Neuronal stem cell (in vitro differentiated cells): ENCODE measurements around the gene TAF6L.

Experiments
- DNase-seq: peaks from one replicate; pipeline ENCODE4 v3.0.0-alpha.2; 2013; ENCODE audit warnings: low spot score
- H2AFZ ChIP-seq: one replicate; pipeline ENCODE4 v1.6.1; 2013; ENCODE audit warnings: mild to moderate bottlenecking, low read length, inconsistent platforms
- H2AK5ac ChIP-seq: 2 replicates; pipeline ENCODE4 v1.6.1; 2013; ENCODE audit warnings: low read depth, mild to moderate bottlenecking, inconsistent platforms, low read length, moderate library complexity, mixed read lengths
- H2BK120ac ChIP-seq: 2 replicates; pipeline ENCODE4 v1.6.1; 2013; ENCODE audit warnings: low read depth, mild to moderate bottlenecking, inconsistent platforms, low read length, moderate library complexity, mixed read lengths
- H2BK12ac ChIP-seq: one replicate; pipeline ENCODE4 v1.6.1; 2013; ENCODE audit warnings: low read length, inconsistent platforms
- H2BK15ac ChIP-seq: 2 replicates; pipeline ENCODE4 v1.6.1; 2013; ENCODE audit warnings: mild to moderate bottlenecking, low read length, inconsistent platforms, mixed read lengths
- H2BK5ac ChIP-seq: one replicate; pipeline ENCODE4 v1.6.1; 2013; ENCODE audit warnings: inconsistent platforms, mild to moderate bottlenecking, low read length, moderate library complexity
- H3K14ac ChIP-seq: one replicate; pipeline ENCODE4 v1.6.1; 2013; ENCODE audit warnings: low read length, inconsistent platforms
- H3K18ac ChIP-seq: 2 replicates; pipeline ENCODE4 v1.6.1; 2013; ENCODE audit warnings: low read length, inconsistent platforms
- H3K23ac ChIP-seq: 2 replicates; pipeline ENCODE4 v1.6.1; 2013; ENCODE audit warnings: low read depth, mild to moderate bottlenecking, mixed read lengths, low read length, inconsistent platforms; ENCODE audit not compliant: poor library complexity
- H3K27ac ChIP-seq: replicated peaks from 3 replicates; pipeline ENCODE4 v1.5.1; 2013; ENCODE audit warnings: low read length, inconsistent platforms
- H3K27me3 ChIP-seq, 3 experiments: 2 replicates each; pipeline ENCODE4 v1.6.1; 2013; ENCODE audit warnings: low read length in 3 of 3, mild to moderate bottlenecking in 2 of 3, inconsistent platforms in 1 of 3, low read depth in 1 of 3, mixed read lengths in 1 of 3, moderate library complexity in 1 of 3; ENCODE audit not compliant: control insufficient read depth in 3 of 3, insufficient read depth in 3 of 3
- H3K36me3 ChIP-seq, 2 donors: replicated peaks in 1 of 2; 2 replicates each; pipeline ENCODE4 v1.6.1; 2013; ENCODE audit warnings: low read length in 2 of 2; ENCODE audit not compliant: control insufficient read depth in 2 of 2, insufficient read depth in 2 of 2
- H3K4ac ChIP-seq: 2 replicates; pipeline ENCODE4 v1.6.1; 2013; ENCODE audit warnings: inconsistent platforms, mild to moderate bottlenecking, low read length, moderate library complexity
- H3K4me1 ChIP-seq, 2 donors: 1 replicate in 1 of 2; 2 replicates in 1 of 2; pipeline ENCODE4 v1.6.1; 2013; ENCODE audit warnings: low read length in 2 of 2, low read depth in 1 of 2; ENCODE audit not compliant: control insufficient read depth in 2 of 2, insufficient read depth in 1 of 2
- H3K4me2 ChIP-seq: one replicate; pipeline ENCODE4 v1.6.1; 2013; ENCODE audit warnings: mild to moderate bottlenecking, low read length, inconsistent platforms; ENCODE audit not compliant: insufficient read depth, poor library complexity, severe bottlenecking
- H3K4me3 ChIP-seq, 2 donors: 2 replicates each; pipeline ENCODE4 v1.5.1; 2013; ENCODE audit warnings: low read length in 2 of 2, mild to moderate bottlenecking in 2 of 2, inconsistent platforms in 1 of 2, moderate library complexity in 1 of 2
- H3K79me1 ChIP-seq: one replicate; pipeline ENCODE4 v1.6.1; 2013; ENCODE audit warnings: low read depth, mild to moderate bottlenecking, inconsistent platforms, low read length, moderate library complexity
- H3K9ac ChIP-seq: one replicate; pipeline ENCODE4 v1.6.1; 2013; ENCODE audit warnings: mild to moderate bottlenecking, low read depth, low read length, inconsistent platforms; ENCODE audit not compliant: poor library complexity
- H3K9me3 ChIP-seq, 2 donors: replicated peaks in 1 of 2; 2 replicates each; pipeline versions ENCODE3 to v1.6.1; 2013; ENCODE audit warnings: low read length in 2 of 2, mild to moderate bottlenecking in 2 of 2, inconsistent platforms in 1 of 2, low read depth in 1 of 2, mixed read lengths in 1 of 2, moderate library complexity in 1 of 2; ENCODE audit not compliant: control insufficient read depth in 2 of 2, insufficient read depth in 1 of 2
- H4K8ac ChIP-seq: one replicate; pipeline ENCODE4 v1.6.1; 2013; ENCODE audit warnings: low read depth, mild to moderate bottlenecking, inconsistent platforms, low read length, moderate library complexity
- H4K91ac ChIP-seq: one replicate; pipeline ENCODE4 v1.6.1; 2013; ENCODE audit warnings: low read length, low read depth, mild to moderate bottlenecking, inconsistent platforms; ENCODE audit not compliant: poor library complexity
- WGBS, 2 donors: extraction: QIAGEN DNeasy Blood & Tissue Kit; methylation state at CpG; one replicate each; pipeline ENCODE4 v1.1.7; 2013; ENCODE audit warnings: missing lambda C conversion rate in 2 of 2, mixed read lengths in 1 of 2; ENCODE audit not compliant: insufficient read length in 2 of 2, insufficient replicate concordance in 1 of 2; ENCODE audit errors: extremely low coverage in 2 of 2; 5-methylcytosine and 5-hydroxymethylcytosine counted together

The TAF6L gene

GRCh38 chr11:62806611-62807121 is 35.5 kb downstream of the TAF6L start:
- H3K18ac ChIP-seq, result no peak overlapping the region
- H2BK12ac ChIP-seq, result no peak overlapping the region
- no peak overlapping the region for H4K91ac ChIP-seq
- no CpG with 5 or more reads among the region's 5 CpGs for WGBS, 2 donors
- peaks cover 12 to 13% of the 10 kb centered on the region in 2 donors for H3K4me1 ChIP-seq
- H3K4ac ChIP-seq, result no peak overlapping the region
- H3K9me3 ChIP-seq, result no peaks in the 10 kb centered on the region
- no peak overlapping the region for H3K4me3 ChIP-seq
- H3K23ac ChIP-seq, result no peak overlapping the region
- no peak overlapping the region for H2AFZ ChIP-seq
- H3K27ac ChIP-seq, result peak overlapping the region; percentile 26
- no peak overlapping the region for H2BK120ac ChIP-seq
- H3K14ac ChIP-seq, result no peak overlapping the region
- peak overlapping the region; percentile 24 for H3K9ac ChIP-seq
- H3K36me3 ChIP-seq, result peaks cover 11 to 32% of the 10 kb centered on the region in 2 donors
- H3K4me2 ChIP-seq, result no peak overlapping the region
- H3K79me1 ChIP-seq, result no peaks in the 10 kb centered on the region
- H2AK5ac ChIP-seq, result no peak overlapping the region
- no peak overlapping the region for H2BK5ac ChIP-seq
- no peaks in the 10 kb centered on the region for H3K27me3 ChIP-seq
- no peak overlapping the region for H4K8ac ChIP-seq
- H2BK15ac ChIP-seq, result peak overlapping the region; percentile 41
- DNase-seq, result no peak

GRCh38 chr11:62810748-62811147 is 39.6 kb downstream of the TAF6L start:
- H3K27me3 ChIP-seq, result no peaks in the 10 kb centered on the region
- H3K18ac ChIP-seq, result no peak overlapping the region
- no peak overlapping the region for H3K14ac ChIP-seq
- no peak overlapping the region for H3K4ac ChIP-seq
- H3K9me3 ChIP-seq, result no peaks in the 10 kb centered on the region
- H3K79me1 ChIP-seq, result no peaks in the 10 kb centered on the region
- no CpG with 5 or more reads among the region's 1 CpG for WGBS, 2 donors
- H3K36me3 ChIP-seq, result peaks cover 5 to 8% of the 10 kb centered on the region in 2 donors
- H3K9ac ChIP-seq, result no peak overlapping the region
- H2AFZ ChIP-seq, result no peak overlapping the region
- no peak overlapping the region for H3K23ac ChIP-seq
- H3K27ac ChIP-seq, result no peak overlapping the region
- H3K4me2 ChIP-seq, result no peak overlapping the region
- H2BK15ac ChIP-seq, result no peak overlapping the region
- H3K4me1 ChIP-seq, result peaks cover 6 to 9% of the 10 kb centered on the region in 2 donors
- H2BK120ac ChIP-seq, result no peak overlapping the region
- H2BK12ac ChIP-seq, result no peak overlapping the region
- no peak overlapping the region for H4K91ac ChIP-seq
- no peak overlapping the region for H2AK5ac ChIP-seq
- no peak overlapping the region for H3K4me3 ChIP-seq
- no peak overlapping the region for H4K8ac ChIP-seq
- no peak overlapping the region for H2BK5ac ChIP-seq
- DNase-seq, result no peak

- Histone ChIP-seq H2BK15ac (no peak overlapping the region), H4K8ac (no peak overlapping the region), H2BK12ac (no peak overlapping the region), H3K27me3 (no peaks in the 10 kb centered on the region), H3K4me1 (peaks cover 0 to 2% of the 10 kb centered on the region in 2 donors), H4K91ac (no peak overlapping the region), H2AK5ac (no peak overlapping the region), H2BK120ac (no peak overlapping the region), H3K27ac (no peak overlapping the region), H3K4me3 (no peak overlapping the region), H3K9me3 (no peaks in the 10 kb centered on the region), H3K23ac (no peak overlapping the region), H3K18ac (no peak overlapping the region), H3K4ac (no peak overlapping the region), H3K36me3 (peaks cover 7 to 12% of the 10 kb centered on the region in 2 donors), H3K79me1 (no peaks in the 10 kb centered on the region), H3K9ac (no peak overlapping the region), H2BK5ac (no peak overlapping the region), H3K14ac (no peak overlapping the region), H2AFZ (no peak overlapping the region), H3K4me2 (no peak overlapping the region)
- DNase-seq, result no peak
- no CpG with 5 or more reads among the region's 2 CpGs for WGBS, 2 donors
Observed at GRCh38 chr11:62811659-62812058, 40.5 kb downstream of the TAF6L start.

GRCh38 chr11:62816557-62816956 is 45.4 kb downstream of the TAF6L start:
- H3K9me3 ChIP-seq, result no peaks in the 10 kb centered on the region
- H3K18ac ChIP-seq, result no peak overlapping the region
- no peak overlapping the region for H2AFZ ChIP-seq
- no peaks in the 10 kb centered on the region for H3K27me3 ChIP-seq
- no peaks in the 10 kb centered on the region for H3K4me1 ChIP-seq
- no peak overlapping the region for H4K91ac ChIP-seq
- DNase-seq, result no peak
- whole genome bisulfite sequencing, 2 donors, result no CpG with 5 or more reads among the region's 8 CpGs
- H3K4ac ChIP-seq, result no peak overlapping the region
- no peak overlapping the region for H3K27ac ChIP-seq
- no peaks in the 10 kb centered on the region for H3K79me1 ChIP-seq
- H3K4me2 ChIP-seq, result no peak overlapping the region
- H2BK15ac ChIP-seq, result no peak overlapping the region
- H3K9ac ChIP-seq, result no peak overlapping the region
- no peak overlapping the region for H2BK12ac ChIP-seq
- H4K8ac ChIP-seq, result no peak overlapping the region
- no peak overlapping the region for H2BK5ac ChIP-seq
- no peak overlapping the region for H2BK120ac ChIP-seq
- H3K36me3 ChIP-seq, result peaks cover 8 to 44% of the 10 kb centered on the region in 2 donors
- no peak overlapping the region for H2AK5ac ChIP-seq
- no peak overlapping the region for H3K23ac ChIP-seq
- H3K14ac ChIP-seq, result no peak overlapping the region
- no peak overlapping the region for H3K4me3 ChIP-seq
